ENCODE measurements around the gene ZMIZ1.

DNA sequence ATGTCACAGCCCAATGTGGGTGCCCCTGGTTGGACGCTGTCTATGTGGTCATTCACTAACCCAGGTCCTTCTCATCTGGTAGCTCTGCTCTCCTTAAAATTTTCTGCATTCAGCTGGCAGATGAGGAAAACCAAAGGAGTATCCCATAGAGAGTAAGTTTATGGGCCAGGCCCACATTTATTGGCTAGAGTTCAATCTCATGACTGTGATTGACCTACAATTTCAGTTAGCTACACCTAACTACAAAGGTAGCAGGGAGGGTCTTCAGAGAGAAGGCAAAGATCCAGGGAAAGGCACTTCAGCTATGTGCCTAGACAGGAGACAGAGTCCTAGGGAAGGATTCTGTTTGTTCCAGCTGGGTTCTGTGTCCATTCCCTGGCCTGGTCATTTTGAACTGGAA is 254.8 kb downstream of the ZMIZ1 start:
- TF ChIP-seq POLR2AphosphoS5 (IDR thresholded peaks at IDR 0.05), result no peak
- TF ChIP-seq, protein P1, sequence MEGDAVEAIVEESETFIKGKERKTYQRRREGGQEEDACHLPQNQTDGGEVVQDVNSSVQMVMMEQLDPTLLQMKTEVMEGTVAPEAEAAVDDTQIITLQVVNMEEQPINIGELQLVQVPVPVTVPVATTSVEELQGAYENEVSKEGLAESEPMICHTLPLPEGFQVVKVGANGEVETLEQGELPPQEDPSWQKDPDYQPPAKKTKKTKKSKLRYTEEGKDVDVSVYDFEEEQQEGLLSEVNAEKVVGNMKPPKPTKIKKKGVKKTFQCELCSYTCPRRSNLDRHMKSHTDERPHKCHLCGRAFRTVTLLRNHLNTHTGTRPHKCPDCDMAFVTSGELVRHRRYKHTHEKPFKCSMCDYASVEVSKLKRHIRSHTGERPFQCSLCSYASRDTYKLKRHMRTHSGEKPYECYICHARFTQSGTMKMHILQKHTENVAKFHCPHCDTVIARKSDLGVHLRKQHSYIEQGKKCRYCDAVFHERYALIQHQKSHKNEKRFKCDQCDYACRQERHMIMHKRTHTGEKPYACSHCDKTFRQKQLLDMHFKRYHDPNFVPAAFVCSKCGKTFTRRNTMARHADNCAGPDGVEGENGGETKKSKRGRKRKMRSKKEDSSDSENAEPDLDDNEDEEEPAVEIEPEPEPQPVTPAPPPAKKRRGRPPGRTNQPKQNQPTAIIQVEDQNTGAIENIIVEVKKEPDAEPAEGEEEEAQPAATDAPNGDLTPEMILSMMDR (IDR thresholded peaks at IDR 0.05), result no peak
- no peak for TF ChIP-seq POLR2A (IDR thresholded peaks at IDR 0.05)
- no peak for TF ChIP-seq EP300 (IDR thresholded peaks at IDR 0.05)
